Renal cortical epithelial cell (primary cell): ENCODE results near the gene TMEM213. TPM values are rescaled to one million over a fixed set of nuclear protein-coding genes. Genes with fewer than 3 reads are reported as not detected.

Source experiments
- DNase-seq: peaks from one replicate; pipeline ENCODE4 v3.0.0-alpha.2; 2011; ENCODE audit warnings: low read depth
- total RNA-seq: library from RNA; depleted of rRNA; stranded (reverse); fragments of >200 nt; gene quantifications from 2 replicates; pipeline ENCODE4 v1.2.3, GENCODE V29; 2014

Gene TMEM213
- total RNA-seq, 1 donor from 2014 or later = 1.2 TPM

DNA sequence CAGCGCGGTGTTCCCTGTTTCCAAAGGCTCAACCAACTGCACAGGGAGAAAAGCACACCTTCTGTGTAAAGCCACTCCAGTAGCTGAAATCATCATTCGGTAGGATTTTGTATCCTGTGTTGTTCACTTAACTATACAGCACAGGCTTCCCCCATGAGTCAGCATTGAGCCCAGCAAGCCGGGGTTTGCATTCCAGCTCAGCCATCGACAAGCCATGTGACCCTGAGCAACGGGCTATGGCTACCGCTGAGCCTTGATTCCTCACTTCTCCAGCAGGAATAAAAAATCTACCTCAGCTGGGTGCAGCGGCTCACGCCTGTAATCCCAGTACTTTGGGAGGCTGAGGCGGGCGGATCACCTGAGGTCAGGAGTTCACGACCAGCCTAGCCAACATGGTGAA, 44.3 kb downstream of the TMEM213 start:
- DNase-seq = peak; percentile 40

DNA sequence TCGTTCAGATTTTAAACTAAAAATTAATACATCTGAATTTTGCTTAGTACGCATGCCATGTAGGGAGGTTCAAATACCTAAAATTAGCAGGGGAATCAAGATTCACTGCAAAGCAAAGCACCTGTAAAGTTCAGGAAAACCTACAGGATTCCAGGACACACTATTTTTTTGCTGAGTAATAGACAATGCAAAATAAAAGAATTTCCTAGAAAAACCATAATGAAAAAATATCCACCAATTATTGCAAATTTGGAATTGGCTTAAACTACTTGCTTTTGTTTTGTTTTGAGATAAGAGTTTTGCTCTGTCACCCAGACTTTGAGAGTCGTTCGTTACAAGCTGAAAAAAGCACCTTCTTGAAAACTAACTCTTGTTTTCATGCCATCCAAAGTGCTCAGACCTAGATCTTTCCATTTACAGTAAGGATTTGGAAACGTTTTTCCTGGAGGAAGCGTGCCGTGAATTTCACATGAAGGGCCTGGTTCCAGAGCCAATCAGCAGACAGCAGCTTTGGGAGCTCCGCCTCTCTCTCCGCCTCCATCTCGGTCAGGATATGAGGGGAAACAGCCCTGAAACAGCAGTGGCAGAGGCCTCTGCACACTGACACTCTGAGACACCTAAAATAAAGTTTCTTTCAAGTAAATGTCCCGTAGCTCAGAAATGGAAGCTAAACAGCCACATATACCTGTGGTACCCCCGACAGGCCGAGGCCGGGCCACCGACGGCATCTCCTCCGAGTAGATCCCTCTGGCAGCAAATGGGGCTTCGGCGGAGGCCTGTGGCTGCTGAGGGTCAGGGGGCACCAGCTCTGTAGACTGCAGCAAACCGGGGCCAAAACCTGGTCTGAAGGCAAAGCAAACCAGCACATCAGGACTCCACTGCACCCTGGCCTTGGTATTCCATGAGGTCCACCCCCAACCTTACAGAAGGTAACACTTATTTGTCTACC, 46.1 kb downstream of the TMEM213 start:
- no peak for DNase-seq

DNA sequence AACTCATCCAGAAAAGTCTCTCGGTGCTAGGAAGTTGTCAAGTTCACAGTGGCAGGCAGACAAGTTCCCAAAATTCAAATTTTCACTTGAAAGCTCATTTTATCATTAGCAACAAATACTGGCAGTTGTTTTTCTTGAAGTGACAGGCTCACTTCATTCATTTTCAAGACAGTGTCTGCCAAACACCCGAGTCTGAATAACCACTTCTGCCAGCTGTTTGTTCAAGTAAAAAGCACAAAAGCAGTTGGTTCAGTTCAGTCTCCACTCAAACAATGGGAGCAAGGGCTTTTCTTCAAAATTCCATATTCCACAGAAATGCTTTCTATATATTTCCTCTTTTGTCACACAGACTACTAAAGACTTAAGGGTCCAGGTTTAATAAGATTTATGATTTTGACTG, 47.9 kb downstream of the TMEM213 start:
- DNase-seq = no peak

DNA sequence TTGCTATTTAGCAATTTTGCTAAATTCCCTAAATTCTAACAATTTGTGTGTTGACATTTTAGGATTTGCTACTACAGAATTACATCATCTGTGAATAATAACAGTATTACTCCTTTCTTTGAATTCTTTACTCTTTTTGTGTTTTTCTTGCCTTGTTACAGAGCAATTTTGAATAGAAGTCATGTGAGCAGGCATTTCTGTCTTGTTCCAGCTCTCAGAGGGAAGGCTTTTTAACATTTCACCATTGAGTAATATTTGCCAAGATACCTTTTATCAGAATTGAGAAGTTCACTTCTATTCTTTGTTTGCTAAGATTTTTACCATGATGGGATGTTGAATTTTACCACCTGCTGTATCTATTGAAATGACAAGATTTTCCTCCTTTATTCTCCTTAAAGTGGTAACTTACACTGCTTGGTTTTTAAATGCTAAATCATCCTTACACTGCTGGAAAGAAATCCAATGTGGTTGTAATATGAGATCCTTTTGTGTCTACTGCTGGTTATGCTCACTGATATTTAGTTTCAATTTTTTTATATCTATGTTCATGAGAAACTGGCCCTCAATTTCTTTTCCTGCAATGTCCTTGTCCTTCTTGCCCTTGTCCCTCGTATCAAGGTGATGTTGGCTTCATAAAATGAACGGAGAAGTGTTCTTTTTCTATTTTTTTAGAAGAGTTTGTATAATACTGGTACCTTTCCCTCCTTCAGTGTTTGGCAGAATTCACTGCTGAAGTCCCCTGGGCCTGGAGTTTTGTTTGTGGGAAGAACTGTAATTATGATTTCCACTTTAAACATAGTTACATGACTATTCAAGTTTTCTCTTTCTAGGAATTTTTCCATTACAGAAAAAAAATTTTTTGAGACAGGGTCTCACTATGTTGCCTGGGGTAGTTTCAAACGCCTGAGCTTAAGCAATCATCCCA, 50.5 kb downstream of the TMEM213 start:
- DNase-seq = no peak

DNA sequence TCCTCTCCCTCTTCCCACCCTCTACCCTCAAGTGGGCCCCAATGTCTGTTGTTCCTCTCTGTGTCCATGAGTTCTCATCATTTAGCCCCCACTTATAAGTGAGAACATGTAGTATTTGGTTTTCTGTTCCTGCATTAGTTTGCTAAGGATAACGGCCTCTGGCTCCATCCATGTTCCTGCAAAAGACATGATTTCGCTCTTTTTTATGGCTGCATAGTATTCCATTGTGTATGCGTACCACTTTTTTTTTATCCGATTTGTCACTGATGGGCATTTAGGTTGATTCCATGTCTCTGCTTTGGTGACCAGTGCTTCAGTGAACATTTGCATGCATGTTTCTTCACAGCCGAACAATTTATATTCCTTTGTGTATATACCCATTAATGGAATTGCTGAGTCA, 51.9 kb downstream of the TMEM213 start:
- no peak for DNase-seq

DNA sequence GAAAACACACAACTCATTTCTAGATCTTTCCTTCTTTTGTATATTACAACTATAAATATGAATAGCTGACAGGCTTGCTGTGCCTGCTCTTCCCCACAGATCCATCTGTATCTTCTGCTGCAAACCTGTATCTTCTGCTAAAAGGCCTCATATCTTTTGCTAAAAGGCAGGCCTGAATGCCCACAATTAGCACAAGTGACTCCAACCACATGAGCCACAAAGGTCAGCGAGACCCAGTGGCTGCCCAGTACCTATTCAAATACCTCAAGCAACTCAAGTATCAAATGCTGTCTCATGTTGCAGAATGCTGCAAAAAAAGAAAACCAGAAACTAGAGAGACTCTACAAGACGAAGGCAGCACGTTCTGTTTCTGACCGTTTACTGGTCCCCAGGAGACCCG, 54.7 kb downstream of the TMEM213 start:
- DNase-seq = no peak

DNA sequence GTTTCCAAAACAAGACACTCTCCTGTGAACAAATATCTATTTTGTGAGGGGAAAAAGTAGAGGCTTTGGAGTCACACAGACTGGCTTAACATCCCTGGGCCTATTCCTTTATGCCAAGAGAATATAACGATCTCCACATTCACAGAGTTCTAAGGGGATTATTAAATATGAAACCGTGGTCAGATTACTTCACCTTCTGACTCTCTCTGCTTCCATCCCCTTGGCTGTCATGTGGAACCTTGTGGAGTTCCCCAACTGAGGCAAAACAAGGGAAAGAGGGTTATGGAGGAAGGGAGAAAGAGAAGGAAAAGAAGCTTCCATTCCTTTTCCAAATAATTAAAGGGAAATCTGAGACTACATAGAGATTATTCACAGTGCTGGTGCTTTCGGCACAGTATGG, 55.7 kb downstream of the TMEM213 start:
- DNase-seq = no peak

DNA sequence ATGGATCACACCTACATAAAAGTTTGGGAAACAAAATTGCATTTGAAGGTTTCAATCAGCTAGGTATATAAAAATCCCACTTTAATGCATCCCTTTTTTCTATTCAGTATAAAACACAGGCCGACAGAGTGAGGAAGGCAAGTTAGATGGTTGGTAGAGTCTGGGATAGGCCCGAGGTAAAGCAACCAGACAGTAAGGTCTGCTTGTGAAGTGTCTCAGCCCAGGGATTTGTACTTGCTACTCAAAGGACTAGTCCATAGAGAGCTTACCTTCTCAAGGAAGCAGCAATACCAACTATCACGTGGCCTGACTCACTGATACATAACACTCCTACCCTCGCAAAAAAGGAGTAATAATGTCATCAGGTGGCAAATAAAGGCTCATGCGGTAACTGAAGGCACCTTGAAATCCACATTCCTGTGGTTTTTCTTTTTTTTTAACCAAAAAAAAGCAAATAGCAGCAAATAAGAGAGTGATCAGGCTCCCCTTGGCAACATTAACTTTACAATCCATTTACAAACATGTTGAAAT, 56.4 kb downstream of the TMEM213 start:
- no peak for DNase-seq

DNA sequence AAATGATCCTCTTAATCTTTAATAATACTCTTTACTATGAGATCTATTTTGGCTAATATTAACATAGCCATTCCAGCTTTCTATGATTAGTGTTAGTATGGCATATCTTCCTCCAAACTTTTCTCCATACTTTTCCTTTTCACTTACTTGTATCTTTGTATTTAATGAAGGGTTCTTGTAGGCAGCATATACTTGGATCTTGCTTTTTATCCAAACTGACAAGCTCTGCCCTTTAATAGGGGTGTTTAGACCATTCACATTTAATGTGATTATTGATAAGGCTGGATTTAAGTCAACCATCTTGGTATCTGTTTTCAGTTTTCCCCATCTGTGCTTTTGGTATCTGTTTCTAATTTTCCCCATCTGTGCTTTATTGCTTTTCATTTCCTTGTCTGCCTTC, 59.9 kb downstream of the TMEM213 start:
- no peak for DNase-seq

DNA sequence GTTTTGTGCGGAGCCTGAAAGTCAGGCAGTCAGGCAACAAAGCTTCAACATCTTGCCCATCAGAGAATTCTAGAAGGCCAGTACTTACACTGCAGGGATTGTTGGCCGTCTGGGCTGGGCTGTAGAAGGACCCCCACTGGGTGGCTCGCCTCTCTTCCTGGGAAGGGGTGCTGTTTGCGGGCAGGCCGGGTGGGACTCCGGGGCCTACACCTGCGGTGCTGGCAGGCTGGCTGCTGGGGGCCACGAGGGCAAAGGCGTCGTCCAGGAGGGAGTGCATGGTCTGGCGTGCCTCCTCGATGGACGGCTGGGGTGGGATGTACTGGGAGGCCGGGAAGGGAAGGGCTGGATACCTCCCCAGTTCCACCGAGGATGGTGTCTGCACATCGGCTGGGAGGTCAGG, 63.3 kb downstream of the TMEM213 start:
- DNase-seq = no peak

DNA sequence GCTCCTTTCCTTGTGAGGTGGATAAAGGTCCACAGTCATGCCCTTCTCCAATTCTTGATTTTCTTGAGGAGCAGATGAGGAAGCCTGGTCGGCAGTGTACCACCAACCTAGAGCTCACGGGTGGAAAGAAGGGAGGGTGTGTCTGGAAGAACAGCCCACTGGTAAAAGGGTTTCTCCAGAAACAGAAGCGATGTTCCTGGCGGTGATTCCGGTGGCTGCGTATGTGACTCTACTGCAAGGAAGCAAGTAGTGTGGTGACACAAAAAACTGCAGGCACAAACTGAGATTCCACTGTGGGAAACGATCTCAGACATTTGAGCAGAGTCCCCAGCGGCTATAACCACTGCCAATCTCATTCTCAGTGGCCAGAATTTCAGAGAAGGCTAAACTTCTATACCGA, 66.1 kb downstream of the TMEM213 start:
- DNase-seq = no peak

DNA sequence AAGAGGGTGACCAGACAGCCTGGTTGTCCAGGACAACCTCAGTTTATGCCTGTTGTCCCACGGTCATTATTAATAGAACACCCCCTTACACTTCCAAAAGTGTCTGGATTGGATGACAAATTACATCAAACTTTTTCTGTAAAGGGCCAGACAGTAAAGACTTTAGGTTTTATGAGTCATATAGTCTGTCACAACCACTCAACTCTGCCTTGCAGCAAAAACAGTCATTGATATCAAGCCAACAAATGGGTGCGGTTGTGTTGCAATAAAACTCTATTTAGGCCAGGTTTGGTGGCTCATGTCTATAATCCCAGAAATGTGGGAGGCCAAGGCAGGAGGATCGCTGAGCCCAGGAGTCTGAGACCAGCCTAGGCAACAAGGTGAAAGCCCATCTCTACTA, 66.9 kb downstream of the TMEM213 start:
- peak; percentile 74 for DNase-seq

DNA sequence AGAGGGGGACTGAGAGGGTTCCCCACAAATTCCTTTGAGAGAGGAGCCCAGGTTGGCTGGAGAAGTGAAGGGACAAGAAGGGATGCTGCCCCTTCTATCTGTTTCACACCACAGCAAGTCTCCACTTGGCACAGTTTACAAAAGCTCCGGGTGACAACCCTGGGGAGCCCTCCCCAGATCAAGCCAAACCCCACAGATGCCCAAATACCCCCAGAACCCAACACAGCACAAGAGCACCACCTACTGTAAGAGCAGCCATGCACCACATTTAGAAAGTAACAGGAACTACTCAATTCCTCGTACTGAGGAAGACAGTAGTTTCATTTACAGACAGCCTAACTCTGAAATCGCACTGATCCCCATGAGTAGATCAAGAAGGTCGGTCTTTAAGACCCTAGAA, 68.0 kb downstream of the TMEM213 start:
- DNase-seq = no peak

DNA sequence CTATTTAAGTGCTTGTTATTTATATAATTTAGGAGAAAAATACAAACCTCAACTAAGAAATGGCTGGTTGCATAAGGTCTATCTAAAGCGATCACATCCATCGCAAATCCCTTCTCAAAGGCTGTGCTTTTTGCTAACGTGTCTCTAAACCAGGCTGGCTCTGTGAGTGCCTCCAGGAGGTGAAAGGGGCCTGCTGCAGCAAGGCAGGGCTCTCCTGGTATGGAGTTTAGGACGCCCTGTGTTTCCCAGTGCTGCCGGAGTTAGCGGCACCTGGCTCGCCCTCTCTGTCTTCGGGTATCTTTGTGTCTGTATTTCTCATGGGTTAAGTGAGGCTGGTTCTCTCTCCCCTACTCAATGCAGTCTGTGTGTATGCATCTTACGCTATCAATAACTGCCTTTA, 68.6 kb downstream of the TMEM213 start:
- no peak for DNase-seq

DNA sequence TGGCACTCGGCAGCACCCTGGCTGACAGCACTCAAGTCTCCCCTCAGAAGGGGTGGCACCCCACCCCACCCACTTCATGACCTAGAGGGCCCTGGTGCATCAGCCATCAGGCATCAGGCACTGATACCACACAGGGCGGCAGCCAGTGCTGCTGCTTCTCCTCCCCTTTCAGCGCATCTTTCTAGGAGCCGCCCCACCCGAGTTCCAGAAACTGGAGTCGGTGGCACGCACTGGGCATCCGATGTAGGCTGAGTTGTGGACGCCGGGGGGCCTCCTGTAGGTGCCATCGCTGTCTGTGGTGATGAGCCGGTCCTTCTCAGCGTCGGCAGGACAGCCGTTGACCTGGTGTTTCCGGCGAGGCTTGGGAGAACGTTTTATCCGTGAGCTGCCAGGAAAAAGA, 70.0 kb downstream of the TMEM213 start:
- DNase-seq = no peak

DNA sequence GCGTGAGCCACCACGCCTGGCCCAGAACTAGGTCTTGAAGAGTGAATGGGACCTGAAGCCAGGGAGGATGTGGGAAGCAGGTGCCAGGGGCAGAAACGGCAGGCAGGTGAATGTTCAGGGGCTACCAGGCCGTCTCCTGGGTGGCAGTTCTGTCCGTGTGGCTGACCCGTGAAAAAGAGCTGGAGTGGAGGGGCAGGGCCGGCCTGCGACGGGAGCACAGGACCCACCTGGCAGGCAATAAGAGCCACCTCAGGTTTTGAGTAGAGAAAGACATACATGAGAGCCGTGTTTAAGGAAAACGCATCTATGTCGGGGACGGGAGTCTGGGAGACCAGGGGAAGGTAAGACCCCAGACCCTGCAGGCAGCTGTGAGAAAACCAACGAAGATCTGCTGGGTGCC, 70.9 kb downstream of the TMEM213 start:
- DNase-seq = no peak

DNA sequence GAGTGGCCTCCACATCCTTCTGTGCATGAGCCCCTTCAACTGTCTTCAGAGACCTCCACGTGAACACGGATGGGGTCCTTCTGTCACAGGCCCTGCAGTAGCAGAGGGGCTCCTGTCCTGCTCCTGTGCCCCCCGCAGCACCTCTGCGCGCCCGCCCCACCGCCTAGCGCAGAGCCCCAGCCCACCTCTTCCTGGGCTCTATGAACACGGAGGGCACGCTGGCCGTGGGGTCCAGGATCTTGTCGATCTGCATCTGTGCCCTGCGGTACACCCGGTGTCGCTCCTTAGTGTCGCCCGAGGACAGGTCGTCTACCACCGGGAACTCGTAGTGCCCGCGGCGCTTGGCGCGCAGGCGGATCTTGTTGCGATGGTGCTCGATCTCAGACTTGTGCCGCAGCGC, 71.6 kb downstream of the TMEM213 start:
- no peak for DNase-seq

DNA sequence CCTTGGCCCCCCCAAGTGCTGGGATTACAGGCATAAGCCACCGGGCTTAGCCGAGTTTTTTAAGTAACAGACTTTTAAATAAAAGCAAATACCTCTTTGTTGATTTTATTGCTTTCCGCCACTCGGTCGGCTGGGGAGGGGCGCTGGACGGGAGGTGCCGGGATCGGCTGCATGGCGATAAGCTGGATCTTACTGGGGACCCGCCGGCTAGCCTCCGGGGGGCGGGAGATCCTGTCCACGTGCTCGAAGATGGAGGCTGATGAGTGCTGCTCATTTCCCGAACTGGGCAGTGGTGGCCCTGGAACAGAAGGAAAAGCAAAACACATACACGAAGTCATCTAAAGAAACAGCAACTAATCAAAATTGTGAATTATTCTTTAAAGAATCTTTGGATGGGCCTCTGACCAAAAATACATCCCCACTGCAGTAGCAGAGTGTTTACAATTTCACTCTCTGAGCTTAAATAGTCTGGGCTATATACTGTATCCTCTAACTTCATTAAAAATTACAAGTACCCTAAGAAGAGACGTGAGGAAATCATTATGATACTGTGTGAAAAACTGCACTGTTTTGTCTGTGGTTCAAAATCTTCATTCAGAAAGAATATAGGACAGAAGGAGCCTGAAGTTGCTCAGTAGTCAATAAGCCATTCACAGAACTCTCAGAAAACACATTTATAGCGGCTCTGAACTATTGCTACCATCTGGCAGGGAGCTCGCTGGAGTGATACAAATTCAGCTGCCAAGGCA, 73.4 kb downstream of the TMEM213 start:
- no peak for DNase-seq

DNA sequence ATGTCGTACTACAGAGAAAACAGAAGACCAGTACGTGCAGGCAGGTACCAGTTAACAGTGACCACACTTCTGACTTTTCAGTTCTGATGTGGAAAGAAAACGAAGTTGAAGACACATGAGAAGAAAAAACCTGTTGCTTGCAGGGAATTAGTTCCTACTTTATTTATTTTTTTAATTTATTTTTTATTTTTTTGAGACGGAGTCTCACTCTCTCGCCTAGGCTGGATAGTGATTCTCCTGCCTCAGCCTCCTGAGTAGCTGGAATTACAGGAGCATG, 74.0 kb downstream of the TMEM213 start:
- DNase-seq = no peak

DNA sequence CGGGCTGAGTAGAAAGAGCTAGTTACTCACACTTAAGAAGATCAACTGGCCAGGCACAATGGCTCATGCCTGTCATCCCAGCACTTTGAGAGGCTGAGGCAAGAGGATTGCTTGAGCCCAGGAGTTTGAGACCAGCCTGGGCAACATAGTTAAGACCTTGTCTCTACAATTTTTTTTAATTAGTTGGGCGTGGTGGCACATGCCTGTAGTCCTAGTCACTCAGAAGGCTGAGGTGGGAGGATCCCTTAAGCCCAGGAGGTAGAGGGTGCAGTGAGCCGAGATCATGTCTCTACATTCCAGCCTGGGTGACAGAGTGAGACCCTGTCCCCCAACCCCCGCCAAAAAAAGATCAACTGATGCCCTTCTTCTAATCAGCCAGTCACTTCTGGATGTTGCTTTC, 74.8 kb downstream of the TMEM213 start:
- peak; percentile 57 for DNase-seq

DNA sequence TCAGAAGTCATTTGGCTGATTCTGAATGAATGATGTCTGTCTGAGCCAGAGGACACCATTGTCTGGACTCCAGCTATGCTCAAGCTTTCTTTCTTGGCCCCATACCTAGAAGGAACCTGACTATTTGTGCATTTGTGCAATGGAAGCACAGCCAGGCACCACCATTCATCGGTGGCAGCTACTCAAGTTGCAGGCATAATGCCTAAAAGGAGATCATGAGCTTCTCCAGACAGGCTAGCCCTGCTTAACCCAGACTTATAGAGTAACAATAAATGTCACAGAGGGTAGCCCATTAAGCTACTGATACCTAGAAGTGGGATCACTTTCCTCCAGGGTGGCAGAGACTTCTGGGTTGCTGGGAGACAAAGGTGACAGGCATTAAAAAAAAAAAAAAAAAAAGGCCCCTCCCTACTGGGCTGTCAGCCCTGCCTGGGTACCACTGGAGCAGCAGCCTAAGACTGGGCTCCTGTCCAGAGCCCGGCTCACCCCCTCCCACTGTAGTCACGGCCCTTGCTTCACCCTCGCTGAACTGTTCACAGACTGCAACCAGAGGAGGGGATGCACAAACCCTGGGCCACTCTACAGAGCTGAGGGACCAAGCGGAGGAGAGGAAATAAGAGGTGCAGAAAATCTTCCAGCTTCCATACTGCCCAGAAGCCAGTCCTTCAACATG, 75.6 kb downstream of the TMEM213 start:
- no peak for DNase-seq

DNA sequence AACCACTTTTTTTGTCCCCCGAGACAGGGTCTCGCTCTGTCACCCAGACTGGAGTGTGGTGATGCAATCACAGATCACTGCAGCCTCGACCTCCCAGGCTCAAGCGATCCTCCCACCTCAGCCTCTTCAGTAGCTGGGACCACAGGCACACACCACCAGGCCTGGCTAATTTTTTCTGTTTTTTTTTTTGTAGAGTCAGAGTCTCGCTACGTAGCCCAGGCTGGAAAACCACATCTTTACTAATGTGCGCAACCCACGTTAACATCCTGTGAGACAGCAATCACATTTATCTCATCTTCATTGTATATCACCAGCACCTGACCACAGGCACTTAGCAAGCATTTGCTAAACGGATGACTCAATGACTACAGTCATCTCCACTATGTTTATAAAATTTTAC, 78.0 kb downstream of the TMEM213 start:
- peak; percentile 82 for DNase-seq
